Measurements from ENCODE around the gene PAK1IP1. TPM values are rescaled to one million over a fixed set of nuclear protein-coding genes. Genes with fewer than 3 reads are reported as not detected.
"Not testable (repeated sequence)": the region's sequence is repeated elsewhere in the genome, so short reads cannot be mapped to it uniquely, and the experiment has no call there.

Gene PAK1IP1, protein sequence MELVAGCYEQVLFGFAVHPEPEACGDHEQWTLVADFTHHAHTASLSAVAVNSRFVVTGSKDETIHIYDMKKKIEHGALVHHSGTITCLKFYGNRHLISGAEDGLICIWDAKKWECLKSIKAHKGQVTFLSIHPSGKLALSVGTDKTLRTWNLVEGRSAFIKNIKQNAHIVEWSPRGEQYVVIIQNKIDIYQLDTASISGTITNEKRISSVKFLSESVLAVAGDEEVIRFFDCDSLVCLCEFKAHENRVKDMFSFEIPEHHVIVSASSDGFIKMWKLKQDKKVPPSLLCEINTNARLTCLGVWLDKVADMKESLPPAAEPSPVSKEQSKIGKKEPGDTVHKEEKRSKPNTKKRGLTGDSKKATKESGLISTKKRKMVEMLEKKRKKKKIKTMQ
- total RNA-seq: 16.1 and 17.3 TPM in 2 replicates

DNA sequence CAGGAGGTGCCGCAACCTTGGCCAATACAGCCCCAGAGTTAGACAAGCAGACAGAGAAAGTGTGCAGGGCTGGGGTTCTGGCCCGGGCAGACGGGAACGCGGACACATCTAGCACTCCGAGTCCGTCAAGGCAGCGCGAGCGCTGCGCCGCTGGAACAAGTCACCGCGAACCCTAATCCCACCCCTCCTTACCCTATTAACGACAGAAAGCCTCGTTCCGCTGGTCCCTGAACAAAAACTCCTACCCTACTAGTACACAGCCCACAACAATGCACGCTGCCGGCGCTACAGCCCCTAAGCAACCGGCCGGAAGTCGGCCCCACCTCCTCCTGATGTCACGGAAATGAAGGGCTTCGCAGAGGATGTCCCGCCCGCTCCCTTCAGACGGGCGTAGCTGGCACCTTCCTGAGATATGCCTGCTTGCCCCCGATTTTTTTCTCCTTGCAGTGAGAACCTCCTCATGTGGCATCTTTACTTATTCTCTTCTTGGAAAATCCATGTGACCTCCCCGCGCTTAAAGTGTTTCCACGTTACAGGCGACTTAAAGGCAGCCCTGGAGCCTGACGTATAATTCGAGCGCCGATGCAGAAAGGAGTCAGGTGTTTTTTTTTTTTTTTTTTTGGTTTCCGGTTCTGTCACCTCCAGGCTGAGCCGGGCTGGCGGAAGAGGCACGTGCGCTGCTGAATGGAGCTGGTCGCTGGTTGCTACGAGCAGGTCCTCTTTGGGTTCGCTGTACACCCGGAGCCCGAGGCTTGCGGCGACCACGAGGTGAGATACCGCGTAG is at the start of gene PAK1IP1, which contains the start of gene C6orf52:
TSS of gene PAK1IP1 (plus strand) at position 671 of the 784 bp plus-strand sequence. CDS start at position 685, 14 bp downstream.
TSS of gene C6orf52 (minus strand) at position 315 of the 784 bp plus-strand sequence. CDS start 7,066 bp downstream, outside the sequence.
- intact Hi-C loops (cut with micrococcal nuclease): loop anchor here (1.0 to 10.0 kb wide), 9 partner anchors 26 to 540 kb away; partner anchors contain the start of genes MAK, NEDD9, SMIM13 and TMEM14B

DNA sequence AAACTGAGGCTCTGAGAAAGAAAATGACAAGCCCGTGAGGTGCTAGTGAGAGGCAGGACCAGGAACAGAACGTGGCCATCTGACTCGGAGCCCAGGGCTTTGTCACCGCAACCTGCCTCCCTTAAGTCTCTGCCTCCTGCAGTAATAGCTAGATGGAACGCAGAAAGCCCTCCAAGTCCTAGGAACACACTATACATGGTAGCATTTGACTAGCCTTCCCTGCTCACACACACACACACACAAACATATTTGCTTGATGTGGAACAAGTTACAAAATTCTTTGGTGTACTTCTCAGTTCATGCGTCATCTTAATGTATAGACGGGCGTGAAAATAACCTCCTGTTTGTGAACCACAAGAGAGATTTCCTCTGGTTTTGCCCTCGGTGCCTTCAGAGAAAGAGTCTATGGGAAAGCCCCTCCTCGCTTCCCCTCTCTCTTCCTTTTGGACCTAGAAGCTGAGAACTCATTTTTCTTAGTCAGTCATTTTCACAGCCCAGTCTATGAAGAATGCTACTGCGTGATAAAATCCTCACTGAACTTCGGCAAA is 39.2 kb upstream of the PAK1IP1 start:
- intact Hi-C loops (cut with micrococcal nuclease): no loop called here

DNA sequence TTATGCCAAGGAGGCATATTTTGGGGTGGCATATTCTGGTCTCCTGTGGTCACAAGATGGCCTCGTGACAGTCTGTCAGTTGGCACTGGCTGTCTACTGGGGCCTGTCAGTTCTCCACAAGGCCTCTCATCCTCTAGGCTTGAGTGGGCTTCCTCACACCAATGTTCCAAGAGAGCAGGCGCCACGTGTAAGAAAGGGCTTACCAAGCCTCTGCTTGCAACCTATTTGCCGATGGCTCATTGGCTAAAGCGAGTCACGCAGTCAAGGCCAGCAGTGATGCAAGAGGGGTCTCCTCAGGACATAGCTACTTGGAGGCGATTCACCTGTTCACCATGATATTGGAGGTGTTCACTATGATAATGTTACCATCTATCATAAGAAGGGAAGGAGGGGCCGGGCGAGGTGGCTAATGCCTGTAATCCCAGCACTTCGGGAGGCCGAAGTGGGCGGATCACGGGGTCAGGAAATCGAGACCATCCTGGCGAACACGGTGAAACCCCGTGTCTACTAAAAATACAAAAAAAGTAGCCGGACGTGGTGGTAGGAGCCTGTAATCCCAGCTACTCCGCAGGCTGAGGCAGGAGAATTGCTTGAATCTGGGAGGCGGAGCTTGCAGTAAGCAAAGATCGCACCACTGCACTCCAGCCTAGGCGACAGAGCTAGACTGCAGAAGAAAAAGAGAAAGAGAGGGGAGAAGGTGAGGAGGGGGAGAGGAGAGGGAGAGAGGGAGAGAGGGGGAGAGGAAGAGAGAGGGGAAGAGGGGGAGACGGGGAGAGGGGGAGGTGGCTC is 35.7 kb upstream of the PAK1IP1 start:
- intact Hi-C loops (cut with micrococcal nuclease): no loop called here

DNA sequence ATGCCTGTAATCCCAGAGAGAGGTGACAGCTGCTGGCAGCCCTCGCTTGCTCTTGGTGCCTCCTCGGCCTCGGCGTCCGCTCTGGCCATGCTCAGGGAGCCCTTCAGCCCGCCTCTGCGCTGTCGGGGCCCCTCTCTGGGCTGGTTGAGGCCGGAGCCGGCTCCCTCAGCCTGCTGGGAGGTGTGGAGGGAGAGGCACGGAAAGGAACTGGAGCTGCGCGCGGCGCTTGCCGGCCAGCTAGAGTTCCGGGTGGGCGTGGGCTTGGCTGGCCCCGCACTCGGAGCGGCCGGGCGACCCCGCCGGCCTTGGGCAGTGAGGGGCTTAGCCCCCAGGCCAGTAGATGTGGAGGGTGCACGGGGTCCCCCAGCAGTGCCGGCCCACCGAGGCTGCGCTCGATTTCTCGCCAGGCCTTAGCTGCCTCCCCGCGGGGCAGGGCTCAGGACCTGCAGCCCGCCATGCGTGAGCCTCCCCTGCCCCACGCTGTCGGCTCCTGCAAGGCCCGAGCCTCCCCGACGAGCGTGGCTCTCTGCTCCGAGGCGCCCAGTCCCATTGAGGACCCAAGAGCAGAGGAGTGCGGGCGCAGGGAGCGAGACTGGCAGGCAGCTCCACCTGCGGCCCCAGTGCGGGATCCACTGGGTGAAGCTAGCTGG is 34.9 kb upstream of the PAK1IP1 start:
- intact Hi-C loops (cut with micrococcal nuclease): no loop called here

DNA sequence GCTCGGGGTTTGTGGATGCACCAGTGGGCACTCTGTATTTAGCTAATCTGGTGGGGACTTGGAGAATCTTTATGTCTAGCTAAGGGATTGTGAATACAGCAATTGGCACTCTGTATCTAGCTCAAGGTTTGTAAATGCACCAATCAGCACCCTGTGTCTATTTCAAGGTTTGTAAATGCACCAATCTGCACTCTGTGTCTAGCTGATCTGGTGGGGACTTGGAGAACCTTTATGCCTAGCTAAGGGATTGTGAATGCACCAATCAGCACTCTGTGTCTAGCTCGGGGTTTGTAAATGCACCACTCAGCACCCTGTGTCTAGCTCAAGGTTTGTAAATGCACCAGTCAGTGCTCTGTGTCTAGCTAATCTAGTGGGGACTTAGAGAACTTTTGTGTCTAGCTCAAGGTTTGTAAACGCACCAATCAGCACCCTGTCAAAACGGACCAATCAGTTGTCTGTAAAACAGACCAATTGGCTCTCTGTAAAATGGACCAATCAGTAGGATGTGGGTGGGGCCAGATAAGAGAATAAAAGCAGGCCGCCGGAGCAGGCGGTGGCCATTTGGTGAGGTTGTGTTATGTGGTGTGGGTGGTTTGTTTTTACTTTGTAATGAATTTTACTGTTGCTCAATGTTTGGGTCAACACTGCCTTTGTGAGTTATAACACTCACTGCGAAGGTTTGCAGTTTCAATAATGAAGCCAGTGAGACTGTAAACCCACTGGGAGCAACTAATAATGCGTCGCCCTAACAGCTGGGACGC is 34.2 kb upstream of the PAK1IP1 start:
- intact Hi-C loops (cut with micrococcal nuclease): not testable (repeated sequence)

DNA sequence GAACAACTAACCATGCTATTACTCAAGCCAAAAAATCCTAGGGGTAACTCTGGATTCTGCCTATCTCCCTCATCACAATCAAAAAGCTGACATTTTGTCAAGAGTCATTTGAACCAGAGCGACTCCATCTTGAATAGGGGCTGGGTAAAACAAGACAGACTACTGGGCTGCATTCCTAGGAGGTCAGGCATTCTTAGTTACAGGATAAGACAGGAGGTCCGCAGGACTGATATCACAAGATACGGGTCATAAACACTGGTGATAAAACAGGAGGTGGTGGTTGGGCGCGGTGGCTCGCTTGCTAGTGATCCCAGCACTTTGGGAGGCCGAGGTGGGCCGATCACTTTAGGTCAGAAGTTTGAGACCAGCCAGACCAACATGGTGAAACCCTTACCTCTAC is 32.6 kb upstream of the PAK1IP1 start:
- intact Hi-C loops (cut with micrococcal nuclease): no loop called here

DNA sequence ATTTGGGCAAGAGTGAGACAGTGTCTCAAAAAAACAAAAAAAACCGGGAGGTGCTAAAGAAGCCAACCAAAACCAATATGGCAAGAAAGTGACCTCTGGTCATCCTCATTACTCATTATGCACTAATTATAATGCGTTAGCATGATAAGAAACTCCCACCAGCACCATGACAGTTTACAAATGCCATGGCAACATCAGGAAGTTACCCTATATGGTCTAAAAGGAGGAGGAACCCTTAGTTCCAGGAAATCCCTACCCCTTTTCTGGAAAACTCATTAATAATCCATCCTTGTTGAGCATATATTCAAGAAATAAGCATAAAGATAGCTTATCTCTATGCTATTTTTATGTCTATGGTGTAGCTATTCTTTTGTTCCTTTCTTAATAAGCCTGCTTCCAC is 32.0 kb upstream of the PAK1IP1 start:
- intact Hi-C loops (cut with micrococcal nuclease): no loop called here

DNA sequence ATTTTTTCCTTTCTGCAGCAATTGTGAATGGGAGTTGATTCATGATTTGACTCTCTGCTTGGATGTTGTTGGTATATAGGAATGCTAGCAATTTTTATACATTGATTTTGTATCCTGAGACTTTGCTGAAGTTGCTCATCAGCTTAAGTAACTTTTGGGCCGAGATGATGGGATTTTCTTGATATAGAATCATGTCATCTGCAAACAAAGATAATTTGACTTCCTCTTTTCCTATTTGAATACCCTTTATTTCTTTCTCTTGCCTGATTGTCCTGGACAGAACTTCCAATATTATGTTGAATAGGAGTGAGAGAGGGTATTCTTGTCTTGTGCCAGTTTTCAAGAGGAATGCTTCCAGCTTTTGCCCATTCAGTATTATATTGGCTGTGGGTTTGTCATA is 29.2 kb upstream of the PAK1IP1 start:
- intact Hi-C loops (cut with micrococcal nuclease): not testable (repeated sequence)

DNA sequence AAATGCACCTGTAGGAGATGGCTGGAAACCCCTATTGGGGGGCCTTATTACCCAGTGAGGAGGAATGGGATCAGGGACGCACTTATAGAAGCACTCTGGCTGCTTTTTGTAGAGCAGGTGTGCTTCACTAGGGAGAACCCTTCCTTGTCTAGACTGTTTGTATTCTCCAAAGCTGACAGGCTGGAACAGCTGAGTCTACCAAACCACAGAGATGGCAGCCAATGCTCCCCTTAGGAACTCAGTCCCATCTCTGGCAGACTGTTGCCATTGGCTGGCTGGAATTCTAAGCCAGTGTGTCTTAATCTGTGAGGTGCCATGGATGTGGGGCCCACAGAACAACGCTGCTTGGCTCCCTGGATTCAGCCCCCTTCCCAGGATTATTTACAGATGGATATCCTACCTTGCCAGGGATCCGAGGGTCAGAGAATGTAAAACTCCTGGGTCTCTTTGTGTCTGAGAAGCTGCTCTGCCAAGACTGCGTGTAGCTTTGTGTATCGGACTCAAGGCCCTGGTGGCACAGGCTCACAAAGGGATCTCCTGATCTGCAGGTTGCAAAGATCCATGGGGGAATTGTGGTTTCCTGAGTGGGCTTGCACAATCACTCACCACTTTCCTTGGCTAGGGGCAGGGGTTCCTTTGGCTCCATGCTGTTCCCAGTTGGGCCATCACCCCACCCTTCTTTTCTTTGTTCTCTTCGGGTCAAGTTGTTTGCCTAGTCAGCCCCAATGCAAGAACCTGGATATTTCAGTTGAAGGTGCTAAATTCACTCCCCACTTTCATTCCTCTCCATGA is 26.4 kb upstream of the PAK1IP1 start:
- intact Hi-C loops (cut with micrococcal nuclease): no loop called here

DNA sequence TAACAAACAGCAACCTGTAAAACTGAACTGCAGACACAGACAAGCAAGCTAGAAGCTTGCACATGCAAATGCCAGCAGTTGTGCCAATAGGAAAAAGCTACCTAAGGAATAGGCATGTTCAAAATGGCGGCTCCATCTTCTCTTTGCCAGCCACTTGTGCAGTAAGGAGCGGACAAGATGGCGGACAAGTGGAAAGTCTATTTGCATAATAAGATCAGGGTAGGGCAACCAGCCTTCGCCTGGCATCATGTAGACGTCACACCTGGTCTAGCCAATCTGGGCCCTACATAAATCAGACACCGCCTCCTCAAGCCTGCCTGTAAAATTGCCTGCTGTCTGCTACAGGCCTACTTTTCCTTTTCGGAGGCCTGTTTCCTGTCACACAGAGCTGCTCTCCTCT is 18.4 kb upstream of the PAK1IP1 start:
- intact Hi-C loops (cut with micrococcal nuclease): no loop called here

DNA sequence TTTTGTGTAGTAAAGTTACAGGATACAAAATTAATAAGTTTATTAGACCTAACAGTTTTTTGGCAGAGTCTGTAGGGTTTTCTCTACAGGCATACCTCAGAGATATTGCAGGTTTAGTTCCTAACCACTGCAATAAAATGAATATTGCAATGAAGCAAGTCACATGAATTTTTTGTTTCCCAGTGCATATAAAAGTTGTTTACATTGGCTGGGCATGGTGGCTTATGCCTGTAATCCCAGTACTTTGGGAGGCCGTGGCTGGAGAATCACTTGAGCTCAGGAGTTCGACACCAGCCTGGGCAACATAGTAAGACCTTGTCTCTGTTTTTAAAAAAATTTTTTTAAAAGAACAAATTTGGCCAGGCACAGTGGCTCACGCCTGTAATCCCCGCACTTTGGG is 16.3 kb upstream of the PAK1IP1 start:
- intact Hi-C loops (cut with micrococcal nuclease): no loop called here

DNA sequence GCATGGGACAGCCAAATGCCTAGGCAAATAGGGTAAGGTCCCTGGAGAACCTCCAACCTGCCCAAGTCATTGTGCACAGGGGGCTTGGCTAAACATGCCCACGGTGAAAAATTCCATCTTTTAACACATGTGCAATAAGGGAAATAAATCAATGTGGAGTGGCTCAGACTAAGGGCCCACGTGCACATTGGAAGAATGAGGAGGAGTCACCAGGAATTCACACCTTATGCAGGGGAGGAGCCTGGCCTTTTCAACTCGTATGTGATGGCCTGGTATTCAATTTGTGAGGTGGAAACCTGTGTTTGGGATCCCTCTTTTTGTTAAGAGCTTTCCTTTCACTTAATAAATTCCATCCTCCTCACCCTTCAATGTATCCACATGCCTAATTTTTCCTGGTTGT is 13.0 kb upstream of the PAK1IP1 start:
- intact Hi-C loops (cut with micrococcal nuclease): no loop called here

DNA sequence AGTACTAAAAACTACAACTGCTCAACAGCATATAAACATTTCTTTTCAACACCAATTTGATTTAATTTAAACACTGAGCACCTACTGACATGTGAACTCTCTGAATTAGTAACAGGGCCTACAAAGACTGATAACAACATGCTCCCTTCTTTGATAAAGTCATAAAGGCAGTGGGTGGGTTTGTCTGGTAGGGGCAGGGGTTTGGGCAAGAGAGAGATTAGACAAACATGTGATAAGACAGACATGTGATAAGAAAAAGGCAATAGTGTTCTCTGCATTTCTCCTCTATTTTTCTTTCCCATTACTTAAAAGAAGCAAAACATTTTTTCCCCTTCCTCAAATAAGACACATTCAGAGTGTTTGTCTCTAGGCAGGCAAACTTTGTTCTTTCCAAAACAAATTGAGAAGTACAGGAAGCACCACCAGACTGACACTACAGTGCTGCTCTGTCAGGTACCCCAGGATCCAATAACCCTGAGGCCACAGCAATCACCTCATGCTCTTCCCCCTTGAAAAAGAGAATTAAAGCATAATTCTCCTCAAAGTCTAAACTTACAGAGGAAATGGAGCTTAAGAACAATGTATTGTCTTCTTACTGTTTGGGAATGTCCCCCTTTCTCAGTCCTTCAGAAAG is 12.3 kb upstream of the PAK1IP1 start:
- intact Hi-C loops (cut with micrococcal nuclease): no loop called here

DNA sequence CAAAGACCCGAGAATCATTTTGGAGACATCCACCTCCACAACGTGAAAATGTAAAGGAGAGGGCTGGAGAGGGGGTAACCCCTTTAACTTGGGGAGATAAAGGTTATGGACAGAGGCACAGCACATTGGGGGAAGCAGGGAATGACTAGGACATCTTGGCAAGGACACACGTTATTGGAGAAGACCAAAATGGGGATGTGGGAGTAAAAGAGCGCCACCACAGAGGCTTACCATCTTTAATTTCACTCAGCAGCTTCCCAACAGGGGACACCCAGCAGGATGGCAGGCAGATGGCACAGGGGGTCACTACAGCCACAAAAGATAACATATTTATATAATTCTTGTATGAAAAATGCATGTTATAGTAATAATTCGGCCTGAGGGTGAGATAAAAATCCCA is 10.2 kb upstream of the PAK1IP1 start:
- intact Hi-C loops (cut with micrococcal nuclease): no loop called here

DNA sequence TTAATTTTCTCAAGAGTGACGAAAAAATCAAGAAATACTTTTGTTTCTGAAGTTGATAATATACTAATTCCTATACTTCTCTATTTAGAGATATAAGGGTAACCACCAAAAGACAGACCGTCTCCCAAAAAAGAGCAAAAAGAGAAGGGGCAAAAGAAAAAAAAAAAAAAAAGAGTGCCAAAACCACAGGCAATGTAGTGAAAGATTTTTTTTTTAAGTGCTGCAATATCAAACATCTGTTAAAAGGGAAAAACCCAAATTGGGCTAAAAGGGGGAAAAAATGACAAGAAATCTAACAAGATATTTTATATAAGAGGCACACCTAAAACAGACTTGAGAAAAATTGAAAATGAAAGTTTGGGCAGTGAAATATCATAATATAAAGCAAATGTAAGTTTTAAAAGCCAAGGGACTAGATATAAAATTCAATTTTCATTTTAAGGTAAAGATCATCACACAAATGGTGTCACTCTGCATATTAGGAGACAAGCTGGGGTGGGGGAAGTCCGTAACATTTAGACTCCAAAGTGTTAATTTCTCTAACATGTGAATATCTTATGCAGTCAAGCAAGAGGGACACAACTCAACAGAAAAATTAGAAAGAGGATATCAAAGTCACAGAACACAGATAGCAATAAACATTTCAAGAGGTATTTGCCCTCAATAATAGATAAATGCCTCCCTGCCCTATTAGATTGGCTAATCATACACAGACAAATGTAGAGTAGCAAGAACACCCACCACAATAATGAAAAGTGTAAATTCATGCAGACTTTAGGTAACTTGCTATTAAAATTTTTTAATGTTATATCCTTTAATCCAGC is 9.5 kb upstream of the PAK1IP1 start:
- intact Hi-C loops (cut with micrococcal nuclease): no loop called here

DNA sequence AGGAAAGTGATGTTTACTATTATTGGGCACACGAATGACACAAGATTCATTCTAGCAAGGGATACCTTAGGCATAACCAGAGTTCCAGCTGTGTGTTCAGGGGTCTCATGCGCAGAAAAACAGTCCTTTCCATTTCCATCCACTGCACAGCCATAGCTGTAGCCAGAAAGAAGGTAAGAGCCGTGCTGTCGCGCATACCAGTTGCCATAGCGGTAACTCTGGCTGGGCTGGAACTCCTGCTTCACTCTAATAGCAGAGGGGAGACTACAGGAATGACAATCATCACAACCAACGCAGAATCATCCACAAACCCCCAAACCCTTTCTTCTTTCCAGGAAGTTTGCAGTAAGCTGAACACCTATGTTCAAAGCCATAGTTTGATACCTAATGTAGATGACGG is 7.9 kb upstream of the PAK1IP1 start:
- intact Hi-C loops (cut with micrococcal nuclease): no loop called here

DNA sequence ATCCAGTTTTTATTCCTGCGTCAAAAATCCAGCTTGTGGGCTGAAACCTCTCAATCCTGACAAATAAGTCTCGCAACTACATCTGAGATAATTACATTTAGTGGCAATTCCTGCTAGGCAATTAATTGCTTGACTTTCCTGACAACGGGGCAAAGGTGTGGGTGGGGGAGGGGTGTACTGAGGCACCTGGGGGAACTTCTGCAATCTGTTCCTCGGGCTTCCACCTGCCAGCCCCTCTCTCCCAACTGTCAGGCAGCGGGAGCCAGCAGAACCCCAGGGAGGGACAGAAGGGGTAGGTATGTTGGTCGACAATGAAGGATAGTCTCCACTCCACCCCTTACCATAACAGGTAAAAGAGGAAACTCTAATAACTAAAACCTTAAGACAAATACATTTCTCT is 7.2 kb upstream of the PAK1IP1 start:
- intact Hi-C loops (cut with micrococcal nuclease): no loop called here
